Transverse colon (tissue), 4 donors: ENCODE data around the gene CTXN2. TPM values are rescaled to one million over a fixed set of nuclear protein-coding genes. Genes with fewer than 3 reads are reported as not detected.

Experiments
- DNase-seq: peaks from one replicate; pipeline ENCODE4 v3.0.0-alpha.2; 2019
- H3K27ac ChIP-seq, 4 donors: fragments of 200-600 bp; sonication (generic); 2 replicates each; pipeline ENCODE4 v1.5.1; 2016 to 2018; ENCODE audit warnings: inconsistent platforms in 4 of 4
- H3K27me3 ChIP-seq: fragments of 200-600 bp; sonication (generic); 2 replicates; pipeline ENCODE4 v1.5.1; 2017; ENCODE audit warnings: inconsistent platforms
- H3K36me3 ChIP-seq, 4 donors: fragments of 200-600 bp; sonication (generic); 2 replicates each; pipeline ENCODE4 v1.5.1; 2017 to 2019; ENCODE audit warnings: inconsistent platforms in 4 of 4
- H3K4me1 ChIP-seq, 4 donors: fragments of 200-600 bp; sonication (generic); 2 replicates each; pipeline ENCODE4 v1.5.1; 2017 to 2020; ENCODE audit warnings: inconsistent platforms in 4 of 4
- H3K4me3 ChIP-seq, 4 donors: fragments of 200-600 bp; sonication (generic); 1 replicate in 1 of 4; 2 replicates in 3 of 4; pipeline versions ENCODE4 v1.5.1 to v1.6.1; 2017 to 2019; ENCODE audit warnings: inconsistent platforms in 4 of 4
- H3K9me3 ChIP-seq, 2 donors: fragments of 200-600 bp; sonication (generic); 2 replicates each; pipeline ENCODE4 v1.5.1; 2017 to 2019; ENCODE audit warnings: inconsistent platforms in 2 of 2
- CTCF ChIP-seq, 5 experiments: fragments of 200-600 bp in 3 of 5; fragments of 450-650 bp in 2 of 5; sonication (generic) in 3 of 5; IDR thresholded peaks; 1 replicate in 2 of 5; 2 replicates in 3 of 5; pipeline ENCODE4 v1.5.1; 2016 to 2017; ENCODE audit warnings: antibody characterized with exemption in 5 of 5, inconsistent platforms in 3 of 5, mild to moderate bottlenecking in 2 of 5, moderate library complexity in 1 of 5
- EP300 ChIP-seq: sonication (generic); formaldehyde crosslinking; IDR thresholded peaks from one replicate; pipeline ENCODE4 v1.6.1; 2017; ENCODE audit warnings: antibody characterized with exemption, low read depth
- POLR2A ChIP-seq: fragments of 450-650 bp; IDR thresholded peaks from one replicate; pipeline ENCODE4 v1.6.1; 2016; ENCODE audit warnings: antibody characterized with exemption, mild to moderate bottlenecking, moderate library complexity
- POLR2AphosphoS5 ChIP-seq, 3 donors: sonication (generic); formaldehyde crosslinking; IDR thresholded peaks; one replicate each; pipeline ENCODE4 v1.6.1; 2016; ENCODE audit warnings: antibody characterized with exemption in 3 of 3
- whole genome bisulfite sequencing, 2 donors: methylation state at CpG; one replicate each; pipeline ENCODE4 v1.1.5; 2018; ENCODE audit warnings: low coverage in 1 of 2; 5-methylcytosine and 5-hydroxymethylcytosine counted together
- in situ Hi-C, 4 donors: fragments of 200-750 bp; cut with MboI; loops; one replicate each; pipeline versions ENCODE4 v1.15.0 to v1.15.1; 2017; ENCODE audit warnings: low sequenced_read_pairs in 3 of 4, low pct_ligation_motif_present in 1 of 4, low pct_unique_long_range_greater_than_20kb in 1 of 4
- intact Hi-C: fragments of 100-400 bp; cut with DNase I; formaldehyde crosslinking; loops from one replicate; pipeline ENCODE4 v1.15.1; 2023; ENCODE audit warnings: low total_unique reads
- total RNA-seq, 4 donors: library from RNA; depleted of rRNA; stranded (reverse); fragments of >200 nt; gene quantifications; one replicate each; pipeline ENCODE4 v1.1.0, GENCODE V29; 2016

Gene CTXN2
- total RNA-seq, 4 donors from 2014 or later: not detected

DNA sequence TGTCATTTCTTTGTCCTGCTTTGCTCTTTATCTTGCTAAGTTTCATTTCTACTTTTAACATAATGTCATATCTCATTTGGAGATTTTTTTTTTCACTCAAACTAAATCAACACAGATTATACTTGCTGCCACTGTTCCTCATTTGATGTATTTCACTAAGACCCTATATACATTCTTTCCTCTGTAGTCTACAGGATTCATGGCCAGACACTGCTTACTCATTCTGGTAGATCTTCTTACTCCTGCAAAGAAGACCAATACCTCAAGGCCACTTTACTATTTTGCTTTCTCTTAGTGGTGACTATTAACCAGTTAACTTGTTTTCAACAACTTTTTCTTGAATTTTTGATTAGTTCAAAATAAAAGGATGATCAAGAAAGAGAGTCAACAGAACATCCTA, 44.1 kb upstream of the CTXN2 start:
- no peaks in the 10 kb centered on the region for H3K27me3 ChIP-seq
- in situ Hi-C loops (no loop called here), intact Hi-C loops (no loop called here)
- H3K27ac ChIP-seq: no peak overlapping the region
- H3K9me3 ChIP-seq: no peaks in the 10 kb centered on the region
- H3K4me3 ChIP-seq: no peak overlapping the region
- DNase-seq: no peak
- peaks cover 0 to 12% (median 3%) of the 10 kb centered on the region in 4 donors for H3K4me1 ChIP-seq
- no peaks in the 10 kb centered on the region for H3K36me3 ChIP-seq
- TF ChIP-seq POLR2A (no peak), CTCF (IDR thresholded peaks at IDR 0.05) (no peak), EP300 (no peak), POLR2AphosphoS5 (IDR thresholded peaks at IDR 0.05) (no peak)

DNA sequence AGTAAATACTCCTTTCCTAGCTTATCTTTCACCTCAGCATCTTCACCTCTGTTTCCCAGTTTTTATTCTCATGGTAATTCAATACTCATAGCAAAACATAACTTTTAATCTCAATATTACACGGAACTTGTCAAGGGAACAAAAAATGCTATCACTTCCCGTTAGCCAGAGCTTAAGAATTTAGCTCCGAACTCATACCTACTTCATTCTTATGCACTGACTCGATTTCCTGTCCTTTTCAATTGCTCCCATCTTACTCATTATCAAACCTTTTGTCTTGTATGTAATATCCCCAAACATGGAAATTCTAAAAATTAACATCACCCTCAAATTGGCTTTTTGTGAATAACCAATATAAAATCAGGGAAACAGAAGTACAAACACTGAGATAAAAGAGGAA, 41.6 kb upstream of the CTXN2 start:
- Histone ChIP-seq H3K27me3 (no peaks in the 10 kb centered on the region), H3K27ac (no peak overlapping the region), H3K4me3 (no peak overlapping the region), H3K9me3 (no peaks in the 10 kb centered on the region), H3K36me3 (peaks cover 0 to 2% (median 0%) of the 10 kb centered on the region in 4 donors), H3K4me1 (peaks cover 0 to 8% (median 1%) of the 10 kb centered on the region in 4 donors)
- no peak for DNase-seq
- no peak for TF ChIP-seq EP300
- no peak for TF ChIP-seq POLR2AphosphoS5 (IDR thresholded peaks at IDR 0.05)
- no peak for TF ChIP-seq POLR2A
- TF ChIP-seq CTCF (IDR thresholded peaks at IDR 0.05): no peak
- WGBS, 2 donors: 93 to 98% methylated on average over 4 of the region's 4 CpGs
- intact Hi-C loops: no loop called here
- in situ Hi-C loops: loop anchor here in 1 of 4 donors (10.0 kb wide), 1 partner anchor 65 kb away; no protein-coding TSS in a partner anchor

- no peaks in the 10 kb centered on the region for H3K9me3 ChIP-seq
- H3K36me3 ChIP-seq: peaks cover 0 to 2% (median 0%) of the 10 kb centered on the region in 4 donors
- TF ChIP-seq POLR2AphosphoS5 (IDR thresholded peaks at IDR 0.05): no peak
- no peak for TF ChIP-seq EP300
- no peak for TF ChIP-seq POLR2A
- TF ChIP-seq CTCF (IDR thresholded peaks at IDR 0.05): no peak
- no peaks in the 10 kb centered on the region for H3K4me1 ChIP-seq
- intact Hi-C loops (no loop called here), in situ Hi-C loops (loop anchor here in 1 of 4 donors (10.0 kb wide), 1 partner anchor 61 kb away; no protein-coding TSS in a partner anchor)
- no peak overlapping the region for H3K4me3 ChIP-seq
- no peak overlapping the region for H3K27ac ChIP-seq
- H3K27me3 ChIP-seq: no peaks in the 10 kb centered on the region
- DNase-seq: no peak
- WGBS, 2 donors: 90 to 95% methylated on average over 2 of the region's 2 CpGs
These were observed 37.9 kb upstream of the CTXN2 start for GRCh38 chr15:48153526-48153925.

DNA sequence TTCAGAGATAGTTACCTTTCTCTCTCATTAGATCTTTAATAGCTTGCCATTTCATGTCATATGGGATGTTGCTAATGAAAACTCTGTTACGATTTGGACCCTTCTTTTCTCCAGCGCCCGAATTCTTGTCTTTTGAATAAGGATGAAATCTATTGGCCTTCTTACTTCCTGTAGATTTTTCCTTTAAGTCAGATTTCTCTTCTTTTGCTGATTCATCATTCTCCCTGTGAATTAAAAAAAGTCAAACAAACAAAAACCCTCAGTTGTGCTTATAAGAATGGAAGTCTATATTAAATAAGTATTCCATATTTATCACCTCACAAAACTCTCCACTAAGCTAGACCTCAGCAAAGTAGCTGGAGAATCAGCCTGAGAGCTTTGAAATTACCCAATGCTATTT, 22.8 kb upstream of the CTXN2 start:
- Histone ChIP-seq H3K27ac (no peak overlapping the region), H3K36me3 (no peaks in the 10 kb centered on the region), H3K9me3 (no peaks in the 10 kb centered on the region), H3K4me3 (no peak overlapping the region), H3K27me3 (no peaks in the 10 kb centered on the region), H3K4me1 (no peaks in the 10 kb centered on the region)
- no peak for DNase-seq
- no peak for TF ChIP-seq CTCF (IDR thresholded peaks at IDR 0.05)
- no peak for TF ChIP-seq EP300
- no peak for TF ChIP-seq POLR2AphosphoS5 (IDR thresholded peaks at IDR 0.05)
- TF ChIP-seq POLR2A: no peak
- intact Hi-C loops: no loop called here
- WGBS, 2 donors: 54 to 63% methylated on average over 3 of the region's 3 CpGs
- in situ Hi-C loops: no loop called here
